Measurements from ENCODE around the gene CFAP97D2.
A peak's percentile ranks its signal among the peaks of the same experiment; 100 is the strongest.

Gene CFAP97D2

GRCh38 chr13:114199954-114200353, 20.9 kb downstream of the CFAP97D2 start:
- no peak for DNase-seq (ENCODE audit: low read depth in 3 of 3)

- no peak for DNase-seq (ENCODE audit: low read depth in 3 of 3)
Measured at GRCh38 chr13:114200399-114200911, 21.4 kb downstream of the CFAP97D2 start.

- no peak for DNase-seq (ENCODE audit: low read depth in 3 of 3)
Measured at GRCh38 chr13:114202581-114202980, 23.5 kb downstream of the CFAP97D2 start.

- peak in 1 of 3 experiments; percentile 27 for DNase-seq (ENCODE audit: low read depth in 3 of 3)
Measured at GRCh38 chr13:114203536-114203935, 24.5 kb downstream of the CFAP97D2 start.

GRCh38 chr13:114204894-114205293, 25.8 kb downstream of the CFAP97D2 start:
- DNase-seq (ENCODE audit: low read depth in 3 of 3): no peak

- DNase-seq (ENCODE audit: low read depth in 3 of 3): no peak
Measured at GRCh38 chr13:114208134-114208533, 29.1 kb downstream of the CFAP97D2 start.

GRCh38 chr13:114211446-114212157, 32.5 kb downstream of the CFAP97D2 start:
- DNase-seq (ENCODE audit: low read depth in 3 of 3): no peak

- no peak for DNase-seq (ENCODE audit: low read depth in 3 of 3)
Measured at GRCh38 chr13:114212158-114212495, 33.1 kb downstream of the CFAP97D2 start.

GRCh38 chr13:114213980-114214379, 34.9 kb downstream of the CFAP97D2 start:
- no peak for DNase-seq (ENCODE audit: low read depth in 3 of 3)

- DNase-seq (ENCODE audit: low read depth in 3 of 3): no peak
Measured at GRCh38 chr13:114219392-114219791, 40.3 kb downstream of the CFAP97D2 start.

GRCh38 chr13:114222461-114222968, 43.5 kb downstream of the CFAP97D2 start:
- DNase-seq (ENCODE audit: low read depth in 3 of 3): no peak

- DNase-seq (ENCODE audit: low read depth in 3 of 3): no peak
Measured at GRCh38 chr13:114224201-114224600, 45.1 kb downstream of the CFAP97D2 start.

GRCh38 chr13:114225610-114226009, 46.6 kb downstream of the CFAP97D2 start:
- DNase-seq (ENCODE audit: low read depth in 3 of 3): no peak

GRCh38 chr13:114226088-114226487, 47.0 kb downstream of the CFAP97D2 start:
- DNase-seq (ENCODE audit: low read depth in 3 of 3): no peak

- DNase-seq (ENCODE audit: low read depth in 3 of 3): peak; percentile 75 to 85 (median 78)
Measured at GRCh38 chr13:114226699-114227323, 47.8 kb downstream of the CFAP97D2 start.

- no peak for DNase-seq (ENCODE audit: low read depth in 3 of 3)
Measured at GRCh38 chr13:114227528-114227927, 48.5 kb downstream of the CFAP97D2 start.

- no peak for DNase-seq (ENCODE audit: low read depth in 3 of 3)
Measured at GRCh38 chr13:114228176-114228575, 49.1 kb downstream of the CFAP97D2 start.

- DNase-seq (ENCODE audit: low read depth in 3 of 3): no peak
Measured at GRCh38 chr13:114229506-114229905, 50.4 kb downstream of the CFAP97D2 start.

- DNase-seq (ENCODE audit: low read depth in 3 of 3): no peak
Measured at GRCh38 chr13:114230117-114230516, 51.1 kb downstream of the CFAP97D2 start.

- no peak for DNase-seq (ENCODE audit: low read depth in 3 of 3)
Measured at GRCh38 chr13:114230575-114230974, 51.5 kb downstream of the CFAP97D2 start.

- DNase-seq (ENCODE audit: low read depth in 3 of 3): no peak
Measured at GRCh38 chr13:114231886-114232285, 52.8 kb downstream of the CFAP97D2 start.

- no peak for DNase-seq (ENCODE audit: low read depth in 3 of 3)
Measured at GRCh38 chr13:114234266-114234644, 55.2 kb downstream of the CFAP97D2 start.

All from stimulated activated CD4-positive, alpha-beta T cell treated with anti-CD3 and anti-CD28 coated beads, TNF-alpha, amount 100 ng/mL, for 24 hours (primary cell).